ENCODE measurements around the gene FYN.

FYN gene

GRCh38 chr6:111706841-111707391, 166.3 kb downstream of the FYN start:
- H3K4me3 ChIP-seq (ENCODE audit: low read depth, low read length): no peak overlapping the region
- no peak for DNase-seq (ENCODE audit: low read depth)

GRCh38 chr6:111703723-111704122, 169.5 kb downstream of the FYN start:
- no peak overlapping the region for H3K4me3 ChIP-seq (ENCODE audit: low read depth, low read length)
- DNase-seq (ENCODE audit: low read depth): no peak

DNA sequence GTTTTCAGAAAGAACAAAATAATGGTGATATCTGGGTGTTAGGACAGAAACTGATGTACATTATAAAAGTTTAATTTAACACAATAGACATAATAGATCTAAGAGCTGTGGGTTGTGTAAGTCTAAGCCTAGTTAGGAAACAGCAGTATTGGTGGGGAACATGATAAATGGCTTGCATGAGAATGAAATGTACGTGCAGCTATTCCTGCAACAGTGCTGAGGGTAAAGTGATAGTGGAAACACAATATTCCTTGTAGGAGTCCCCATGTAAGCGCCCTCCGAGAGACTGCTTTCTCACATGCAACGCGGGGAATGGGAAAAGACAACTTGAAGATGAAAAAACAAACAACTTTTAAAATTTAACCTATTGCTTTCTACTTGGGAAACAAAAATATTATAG, 171.0 kb downstream of the FYN start:
- no peak for DNase-seq (ENCODE audit: low read depth)
- no peak overlapping the region for H3K4me3 ChIP-seq (ENCODE audit: low read depth, low read length)

GRCh38 chr6:111701146-111701545, 172.1 kb downstream of the FYN start:
- DNase-seq (ENCODE audit: low read depth): no peak
- H3K4me3 ChIP-seq (ENCODE audit: low read depth, low read length): no peak overlapping the region

GRCh38 chr6:111700135-111700690, 173.0 kb downstream of the FYN start:
- no peak for DNase-seq (ENCODE audit: low read depth)
- H3K4me3 ChIP-seq (ENCODE audit: low read depth, low read length): no peak overlapping the region

DNA sequence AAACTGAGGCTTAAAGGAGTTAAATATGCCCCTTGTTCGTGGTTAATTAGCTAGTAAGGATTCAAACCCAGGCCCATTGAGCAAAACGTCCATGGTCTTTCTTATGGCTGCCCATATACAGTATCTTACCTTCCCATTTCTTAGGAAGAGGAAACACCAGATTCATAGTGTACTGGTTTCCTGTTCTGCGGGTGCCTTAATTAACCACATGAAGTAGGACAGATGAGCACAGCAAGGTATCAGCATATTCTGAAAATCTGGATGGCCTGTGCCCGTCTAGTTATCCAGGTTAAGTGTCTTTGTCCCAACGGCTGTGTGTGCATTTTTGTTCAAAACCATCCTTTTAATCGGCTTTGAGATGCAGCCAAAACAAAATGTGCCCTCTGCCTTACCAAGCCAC, 174.1 kb downstream of the FYN start:
- no peak overlapping the region for H3K4me3 ChIP-seq (ENCODE audit: low read depth, low read length)
- no peak for DNase-seq (ENCODE audit: low read depth)

DNA sequence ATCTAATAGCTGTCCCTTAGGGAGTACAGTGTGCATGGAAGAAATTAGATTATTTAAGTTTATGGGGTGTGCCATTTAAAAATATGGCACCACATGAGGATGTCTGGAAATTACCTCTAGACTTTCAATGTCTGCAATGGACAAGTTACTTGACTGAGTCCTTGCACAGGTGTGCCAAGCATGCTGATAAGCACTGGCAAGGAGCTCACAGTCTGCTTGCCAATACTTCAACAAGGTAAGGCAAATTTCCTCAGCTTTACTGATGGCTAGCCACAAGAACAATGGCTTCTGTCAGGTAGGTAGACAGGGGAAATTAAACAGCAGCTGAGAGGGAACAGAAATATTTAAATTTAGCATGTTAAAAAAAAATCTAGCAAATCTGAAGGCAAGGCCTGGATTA, 176.4 kb downstream of the FYN start:
- no peak overlapping the region for H3K4me3 ChIP-seq (ENCODE audit: low read depth, low read length)
- no peak for DNase-seq (ENCODE audit: low read depth)

GRCh38 chr6:111692327-111693164, 180.7 kb downstream of the FYN start:
- peak; percentile 11 for DNase-seq (ENCODE audit: low read depth)
- no peak overlapping the region for H3K4me3 ChIP-seq (ENCODE audit: low read depth, low read length)

- H3K4me3 ChIP-seq (ENCODE audit: low read depth, low read length): no peak overlapping the region
- DNase-seq (ENCODE audit: low read depth): peak; percentile 66
Observed at GRCh38 chr6:111691345-111692225, 181.7 kb downstream of the FYN start.

DNA sequence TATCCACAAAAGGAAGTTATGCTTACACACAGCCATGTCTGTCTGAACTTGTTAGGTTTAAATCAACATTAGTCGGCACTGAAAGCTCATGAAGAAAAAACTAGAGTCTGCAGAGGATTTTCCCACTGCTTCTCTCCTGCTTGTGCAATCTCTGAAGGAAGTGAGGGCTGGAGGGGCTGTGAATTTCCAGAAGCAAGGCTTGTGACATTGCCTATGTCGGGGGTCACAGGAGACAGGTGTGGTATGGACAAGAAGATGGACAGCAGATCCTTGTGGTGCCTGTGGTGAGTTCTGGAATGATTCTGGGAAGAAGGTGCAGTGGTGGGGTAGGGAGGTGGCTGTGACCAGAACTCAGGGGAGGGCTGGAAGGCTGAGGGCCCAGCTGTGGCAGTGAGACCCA, 183.3 kb downstream of the FYN start:
- DNase-seq (ENCODE audit: low read depth): no peak
- no peak overlapping the region for H3K4me3 ChIP-seq (ENCODE audit: low read depth, low read length)

- H3K4me3 ChIP-seq (ENCODE audit: low read depth, low read length): no peak overlapping the region
- no peak for DNase-seq (ENCODE audit: low read depth)
Observed at GRCh38 chr6:111689419-111689818, 183.8 kb downstream of the FYN start.

DNA sequence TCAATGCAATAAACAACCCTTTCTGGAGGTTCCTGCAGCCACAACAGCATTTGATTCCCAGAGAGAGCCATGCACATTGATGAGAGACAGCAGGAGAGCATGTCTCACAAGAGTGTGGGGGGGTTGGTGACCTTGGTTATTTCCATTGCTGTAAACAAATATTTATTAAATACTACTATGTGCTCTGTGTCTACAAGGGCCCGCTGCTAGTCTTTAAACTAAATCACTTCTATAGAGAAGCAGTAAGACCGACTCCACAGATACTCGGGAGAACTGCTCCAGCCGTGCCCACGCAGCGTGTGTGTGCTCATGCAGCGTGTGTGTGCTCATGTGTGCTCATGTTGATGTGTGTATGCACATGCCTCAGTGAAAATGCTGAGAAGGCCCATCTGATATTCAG, 184.9 kb downstream of the FYN start:
- DNase-seq (ENCODE audit: low read depth): no peak
- H3K4me3 ChIP-seq (ENCODE audit: low read depth, low read length): no peak overlapping the region

- no peak overlapping the region for H3K4me3 ChIP-seq (ENCODE audit: low read depth, low read length)
- no peak for DNase-seq (ENCODE audit: low read depth)
Observed at GRCh38 chr6:111687652-111688051, 185.6 kb downstream of the FYN start.

DNA sequence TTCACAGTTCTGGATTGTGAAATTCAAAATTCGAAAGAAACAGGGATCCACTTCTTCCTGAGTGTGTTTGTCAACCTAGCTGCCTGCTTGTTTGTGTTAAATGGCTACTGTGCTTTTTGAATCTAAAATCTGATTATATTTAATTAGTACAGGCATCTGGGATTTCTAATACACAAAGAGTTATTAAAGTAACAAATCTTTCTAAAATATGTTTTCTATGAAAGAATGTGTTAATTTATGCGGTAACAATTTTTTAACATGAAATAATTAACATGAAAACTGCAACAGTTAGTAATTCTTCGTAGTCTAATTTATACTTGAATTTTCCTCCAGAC, 186.4 kb downstream of the FYN start:
- H3K4me3 ChIP-seq (ENCODE audit: low read depth, low read length): no peak overlapping the region
- no peak for DNase-seq (ENCODE audit: low read depth)

GRCh38 chr6:111686249-111686931, 186.9 kb downstream of the FYN start:
- DNase-seq (ENCODE audit: low read depth): no peak
- H3K4me3 ChIP-seq (ENCODE audit: low read depth, low read length): no peak overlapping the region

DNA sequence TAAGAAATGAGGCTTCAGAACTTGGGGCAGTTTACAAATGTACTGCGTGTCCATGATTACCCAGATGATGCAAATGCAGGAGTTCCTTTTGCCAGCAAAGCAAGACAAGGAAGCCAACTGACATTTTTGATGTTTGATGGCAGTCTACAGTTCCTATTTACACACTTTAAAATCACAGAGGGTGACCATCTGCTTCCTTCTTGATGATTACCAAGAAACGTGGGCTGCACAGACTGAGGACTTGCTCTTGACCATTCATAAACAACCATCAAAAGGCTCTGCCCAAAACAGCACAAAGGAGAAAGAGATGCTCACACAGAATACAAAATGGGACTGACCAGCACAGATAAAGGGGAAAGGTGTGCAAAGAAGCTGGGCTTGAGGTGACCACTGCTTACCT, 187.7 kb downstream of the FYN start:
- H3K4me3 ChIP-seq (ENCODE audit: low read depth, low read length): no peak overlapping the region
- no peak for DNase-seq (ENCODE audit: low read depth)

GRCh38 chr6:111685058-111685457, 188.2 kb downstream of the FYN start:
- H3K4me3 ChIP-seq (ENCODE audit: low read depth, low read length): no peak overlapping the region
- DNase-seq (ENCODE audit: low read depth): no peak

DNA sequence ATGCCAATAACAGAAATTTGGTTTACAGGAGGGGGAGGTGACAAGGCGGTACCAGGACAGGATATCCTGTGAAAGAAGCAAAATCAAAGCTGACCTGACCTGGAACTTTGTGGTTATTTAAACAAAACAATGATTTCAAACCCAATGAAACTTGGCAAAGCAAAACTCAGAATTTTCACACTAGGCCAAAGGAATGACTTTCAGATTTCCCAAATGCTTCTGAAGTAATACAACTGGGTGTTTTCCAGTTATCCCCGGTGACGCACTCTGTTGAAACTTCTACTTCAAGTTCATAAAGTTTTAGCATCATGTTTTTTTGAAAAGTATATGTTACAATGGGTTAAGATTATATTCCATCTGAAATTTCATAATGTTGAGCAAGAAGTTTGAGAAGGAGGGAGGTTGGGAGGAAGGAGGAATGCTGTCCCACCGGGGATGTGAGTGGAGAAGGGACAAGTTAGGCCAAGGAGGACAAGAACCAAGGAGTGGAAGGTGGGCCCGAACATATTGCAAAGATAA, 189.4 kb downstream of the FYN start:
- no peak overlapping the region for H3K4me3 ChIP-seq (ENCODE audit: low read depth, low read length)
- DNase-seq (ENCODE audit: low read depth): peak; percentile 62

DNA sequence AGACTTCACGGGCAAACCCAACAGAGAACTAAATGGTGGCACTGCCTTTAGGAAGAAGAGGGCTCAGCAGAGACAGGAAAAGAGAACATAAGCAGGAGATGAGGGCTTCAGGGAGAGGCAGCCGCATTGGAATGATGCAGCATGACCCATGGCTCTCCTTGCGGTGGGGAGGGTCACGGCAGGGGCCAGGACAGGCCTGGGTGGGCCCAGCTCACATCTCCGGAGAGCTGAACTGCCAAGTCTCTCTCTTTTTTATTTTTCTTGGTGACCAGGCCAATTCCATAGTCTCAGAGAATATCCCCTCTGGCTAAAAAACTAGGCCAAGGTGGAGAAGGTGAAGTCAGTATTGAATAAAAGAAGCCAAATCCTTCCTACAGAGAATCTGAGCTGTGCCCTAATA, 190.1 kb downstream of the FYN start:
- no peak overlapping the region for H3K4me3 ChIP-seq (ENCODE audit: low read depth, low read length)
- no peak for DNase-seq (ENCODE audit: low read depth)

Data from skeletal muscle cell (primary cell).